ENCODE measurements around the gene KDM4D.
"Not testable (repeated sequence)": the region's sequence is repeated elsewhere in the genome, so short reads cannot be mapped to it uniquely, and the experiment has no call there.

KDM4D gene

DNA sequence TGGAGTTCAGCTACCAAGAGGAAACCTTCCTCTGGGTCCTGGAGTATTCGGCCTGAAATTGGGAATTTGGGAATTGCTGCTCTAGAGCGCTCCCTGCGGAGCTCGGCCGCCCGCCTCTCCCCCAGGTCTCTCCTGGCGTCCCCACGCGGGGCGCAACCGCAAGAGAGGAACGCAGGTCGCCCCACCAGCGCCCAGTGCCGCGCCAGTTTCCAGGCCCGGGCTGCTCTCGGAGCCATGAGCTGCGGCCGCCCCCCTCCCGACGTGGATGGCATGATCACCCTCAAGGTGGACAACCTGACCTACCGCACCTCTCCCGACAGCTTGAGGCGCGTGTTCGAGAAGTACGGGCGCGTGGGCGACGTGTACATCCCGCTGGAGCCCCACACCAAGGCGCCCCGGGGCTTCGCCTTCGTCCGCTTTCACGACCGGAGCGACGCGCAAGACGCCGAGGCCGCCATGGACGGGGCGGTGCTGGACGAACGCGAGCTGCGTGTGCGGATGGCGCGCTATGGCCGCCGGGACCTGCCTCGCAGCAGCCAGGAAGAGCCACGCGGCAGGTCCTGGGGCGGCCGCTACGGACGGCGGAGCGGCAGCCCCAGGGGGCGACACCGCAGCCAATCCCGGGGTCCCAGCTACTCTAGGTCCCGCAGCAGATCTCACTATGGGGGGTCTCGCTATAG lies 64.0 kb downstream of the KDM4D start:
- DNase-seq = not testable (repeated sequence)

DNA sequence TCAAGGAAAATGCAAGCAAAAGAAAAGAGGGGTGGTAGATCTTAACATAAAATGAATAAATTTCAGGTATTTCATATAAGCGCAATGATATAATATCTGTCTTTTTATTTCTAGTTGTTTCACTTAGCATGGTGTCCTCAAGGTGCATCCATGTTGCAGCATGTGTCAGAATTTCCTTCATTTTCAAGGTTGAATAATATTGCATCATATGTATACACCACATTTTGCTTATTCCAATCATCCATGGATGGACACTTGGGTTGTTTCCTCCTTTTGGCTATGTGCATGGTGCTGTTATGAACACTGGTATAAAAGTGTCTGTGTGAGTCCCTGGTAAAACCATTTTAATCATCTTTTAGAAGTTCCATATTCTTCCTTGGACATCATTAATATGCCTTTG lies 68.7 kb downstream of the KDM4D start:
- no peak for DNase-seq

DNA sequence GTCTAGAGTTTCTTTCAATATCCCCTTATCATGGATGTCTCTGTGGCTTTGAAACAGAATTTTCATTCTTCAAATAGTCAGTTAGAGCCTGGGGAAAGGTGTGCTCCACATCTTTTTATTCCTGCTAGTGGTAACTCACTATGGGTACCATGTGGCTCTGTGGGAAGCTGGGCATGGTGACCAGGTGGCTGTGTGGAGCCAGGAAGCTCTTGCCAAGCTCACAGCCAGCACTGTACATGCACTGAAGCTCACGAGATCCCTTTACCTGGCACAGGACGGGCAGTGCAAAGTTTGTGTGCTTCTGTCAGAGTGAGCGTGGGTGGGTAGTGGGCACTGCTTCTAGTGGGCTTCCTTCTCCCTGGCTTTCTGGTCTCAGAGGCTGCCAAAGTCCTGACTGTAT lies 69.4 kb downstream of the KDM4D start:
- DNase-seq = no peak

DNA sequence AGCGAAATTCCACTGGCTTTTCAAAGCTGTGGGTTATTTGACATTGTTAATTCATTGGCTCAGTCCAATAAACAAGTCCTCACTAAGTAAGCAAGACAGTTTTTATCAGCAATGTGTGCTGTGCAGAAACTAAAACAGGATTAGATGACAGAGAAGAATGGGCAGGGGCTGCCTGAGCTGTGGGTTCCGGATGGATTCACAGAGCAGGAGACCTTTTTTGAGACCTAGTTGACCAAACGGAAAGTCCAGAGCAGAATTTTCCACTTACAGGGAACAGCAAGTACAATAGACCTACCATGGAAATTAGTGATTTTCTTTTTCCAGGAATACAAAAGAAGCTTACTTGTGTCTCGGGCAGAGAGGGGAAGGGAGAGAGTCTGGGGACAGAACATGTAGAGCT lies 70.5 kb downstream of the KDM4D start:
- no peak for DNase-seq

DNA sequence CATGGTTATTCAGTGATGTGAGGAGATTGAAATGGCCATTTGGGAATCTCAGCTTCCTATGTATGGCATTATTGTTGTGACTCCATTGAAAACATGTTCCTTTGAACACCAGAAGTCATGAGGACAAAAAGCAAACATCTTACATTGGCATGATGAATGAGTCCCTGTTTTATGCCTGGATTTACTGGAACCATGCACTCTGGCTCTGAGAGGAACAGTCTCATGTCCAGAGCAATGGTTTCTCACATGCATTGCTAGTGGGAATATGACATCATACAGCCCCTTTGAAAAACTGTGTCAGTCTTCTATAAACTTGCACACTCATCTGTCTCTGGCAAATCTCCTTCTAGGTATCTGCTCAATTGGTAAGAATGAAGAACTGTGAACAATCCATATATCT lies 72.3 kb downstream of the KDM4D start:
- DNase-seq = no peak
